HL-60 (cell line): ENCODE measurements around the gene KCTD14.

Experiments
- DNase-seq, 2 experiments: peaks; one replicate each; pipeline ENCODE4 v3.0.0-alpha.2; 2010 to 2020; ENCODE audit warnings: low read depth in 1 of 2, low spot score in 1 of 2
- H3K27ac ChIP-seq: fragments of 250-450 bp; sonication (Bioruptor Pico); replicated peaks from 2 replicates; pipeline ENCODE4 v1.5.1; 2020; ENCODE audit warnings: mild to moderate bottlenecking, moderate library complexity
- H3K27me3 ChIP-seq: fragments of 250-450 bp; sonication (Bioruptor Pico); 2 replicates; pipeline ENCODE4 v1.5.1; 2021; ENCODE audit warnings: mild to moderate bottlenecking, moderate library complexity; ENCODE audit not compliant: insufficient read depth, poor library complexity, severe bottlenecking
- H3K4me3 ChIP-seq: replicated peaks from 2 replicates; pipeline ENCODE4 v1.5.1; 2011; ENCODE audit warnings: mild to moderate bottlenecking, control low read depth, low read length; ENCODE audit not compliant: insufficient read depth
- GABPA ChIP-seq: IDR thresholded peaks from 2 replicates; pipeline ENCODE4 v1.6.1; 2012; ENCODE audit warnings: low read depth
- POLR2AphosphoS5 ChIP-seq: IDR thresholded peaks from 2 replicates; pipeline ENCODE4 v1.6.1; 2012; ENCODE audit warnings: low read depth
- SPI1 ChIP-seq: IDR thresholded peaks from 2 replicates; pipeline ENCODE4 v1.6.1; 2012; ENCODE audit warnings: low read depth, mild to moderate bottlenecking, borderline replicate concordance
- TF ChIP-seq, protein P1 (sequence below): IDR thresholded peaks from one replicate; pipeline ENCODE4 v1.5.1; 2011; ENCODE audit warnings: low read length, control low read depth, inconsistent platforms; ENCODE audit not compliant: insufficient read depth
- TF ChIP-seq, protein P2 (sequence below): IDR thresholded peaks from 2 replicates; pipeline ENCODE4 v1.6.1; 2012; ENCODE audit warnings: low read depth; ENCODE audit not compliant: insufficient replicate concordance

Gene KCTD14

GRCh38 chr11:78066471-78066870, 43.4 kb upstream of the KCTD14 start:
- no peak overlapping the region for H3K4me3 ChIP-seq
- no peaks in the 10 kb centered on the region for H3K27me3 ChIP-seq
- TF ChIP-seq SPI1 (no peak), GABPA (no peak)
- TF ChIP-seq, protein P1, sequence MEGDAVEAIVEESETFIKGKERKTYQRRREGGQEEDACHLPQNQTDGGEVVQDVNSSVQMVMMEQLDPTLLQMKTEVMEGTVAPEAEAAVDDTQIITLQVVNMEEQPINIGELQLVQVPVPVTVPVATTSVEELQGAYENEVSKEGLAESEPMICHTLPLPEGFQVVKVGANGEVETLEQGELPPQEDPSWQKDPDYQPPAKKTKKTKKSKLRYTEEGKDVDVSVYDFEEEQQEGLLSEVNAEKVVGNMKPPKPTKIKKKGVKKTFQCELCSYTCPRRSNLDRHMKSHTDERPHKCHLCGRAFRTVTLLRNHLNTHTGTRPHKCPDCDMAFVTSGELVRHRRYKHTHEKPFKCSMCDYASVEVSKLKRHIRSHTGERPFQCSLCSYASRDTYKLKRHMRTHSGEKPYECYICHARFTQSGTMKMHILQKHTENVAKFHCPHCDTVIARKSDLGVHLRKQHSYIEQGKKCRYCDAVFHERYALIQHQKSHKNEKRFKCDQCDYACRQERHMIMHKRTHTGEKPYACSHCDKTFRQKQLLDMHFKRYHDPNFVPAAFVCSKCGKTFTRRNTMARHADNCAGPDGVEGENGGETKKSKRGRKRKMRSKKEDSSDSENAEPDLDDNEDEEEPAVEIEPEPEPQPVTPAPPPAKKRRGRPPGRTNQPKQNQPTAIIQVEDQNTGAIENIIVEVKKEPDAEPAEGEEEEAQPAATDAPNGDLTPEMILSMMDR, result no peak
- TF ChIP-seq, protein P2, sequence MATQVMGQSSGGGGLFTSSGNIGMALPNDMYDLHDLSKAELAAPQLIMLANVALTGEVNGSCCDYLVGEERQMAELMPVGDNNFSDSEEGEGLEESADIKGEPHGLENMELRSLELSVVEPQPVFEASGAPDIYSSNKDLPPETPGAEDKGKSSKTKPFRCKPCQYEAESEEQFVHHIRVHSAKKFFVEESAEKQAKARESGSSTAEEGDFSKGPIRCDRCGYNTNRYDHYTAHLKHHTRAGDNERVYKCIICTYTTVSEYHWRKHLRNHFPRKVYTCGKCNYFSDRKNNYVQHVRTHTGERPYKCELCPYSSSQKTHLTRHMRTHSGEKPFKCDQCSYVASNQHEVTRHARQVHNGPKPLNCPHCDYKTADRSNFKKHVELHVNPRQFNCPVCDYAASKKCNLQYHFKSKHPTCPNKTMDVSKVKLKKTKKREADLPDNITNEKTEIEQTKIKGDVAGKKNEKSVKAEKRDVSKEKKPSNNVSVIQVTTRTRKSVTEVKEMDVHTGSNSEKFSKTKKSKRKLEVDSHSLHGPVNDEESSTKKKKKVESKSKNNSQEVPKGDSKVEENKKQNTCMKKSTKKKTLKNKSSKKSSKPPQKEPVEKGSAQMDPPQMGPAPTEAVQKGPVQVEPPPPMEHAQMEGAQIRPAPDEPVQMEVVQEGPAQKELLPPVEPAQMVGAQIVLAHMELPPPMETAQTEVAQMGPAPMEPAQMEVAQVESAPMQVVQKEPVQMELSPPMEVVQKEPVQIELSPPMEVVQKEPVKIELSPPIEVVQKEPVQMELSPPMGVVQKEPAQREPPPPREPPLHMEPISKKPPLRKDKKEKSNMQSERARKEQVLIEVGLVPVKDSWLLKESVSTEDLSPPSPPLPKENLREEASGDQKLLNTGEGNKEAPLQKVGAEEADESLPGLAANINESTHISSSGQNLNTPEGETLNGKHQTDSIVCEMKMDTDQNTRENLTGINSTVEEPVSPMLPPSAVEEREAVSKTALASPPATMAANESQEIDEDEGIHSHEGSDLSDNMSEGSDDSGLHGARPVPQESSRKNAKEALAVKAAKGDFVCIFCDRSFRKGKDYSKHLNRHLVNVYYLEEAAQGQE, result no peak
- DNase-seq, result peak in 1 of 2 experiments; percentile 38
- no peak overlapping the region for H3K27ac ChIP-seq

- DNase-seq, result no peak
- Histone ChIP-seq H3K27me3 (no peaks in the 10 kb centered on the region), H3K27ac (no peak overlapping the region), H3K4me3 (no peak overlapping the region)
- TF ChIP-seq, protein P2, result no peak
- TF ChIP-seq, protein P1, result no peak
Observed at GRCh38 chr11:78065203-78065602, 42.1 kb upstream of the KCTD14 start.

GRCh38 chr11:78063440-78064181, 40.5 kb upstream of the KCTD14 start, which contains the start of gene THRSP:
Gene THRSP, plus strand, starts transcription at chr11:78063861. Its CDS starts 21 bp downstream, at chr11:78063882.
- no peak within 1 kb of the TSS for H3K4me3 ChIP-seq
- TF ChIP-seq, protein P1, result no peak
- TF ChIP-seq GABPA (no peak), POLR2AphosphoS5 (no peak), SPI1 (no peak)
- TF ChIP-seq, protein P2, result no peak
- no peak for DNase-seq
- H3K27ac ChIP-seq, result no peak within 1 kb of the TSS
- H3K27me3 ChIP-seq, result no peaks in the 10 kb centered on the region
